Chondrocyte (in vitro differentiated cells): ENCODE data around the gene WDR45B. TPM values are rescaled to one million over a fixed set of nuclear protein-coding genes. Genes with fewer than 3 reads are reported as not detected.

Experiments used
- DNase-seq: peaks from one replicate; pipeline ENCODE4 v3.0.0; 2021; ENCODE audit warnings: mixed read lengths, low spot score
- H3K27ac Mint-ChIP-seq: one replicate; pipeline ENCODE4 v1.8.0; 2021; ENCODE audit warnings: mild to moderate bottlenecking, moderate library complexity, mixed read lengths; ENCODE audit not compliant: unreplicated experiment
- H3K27me3 Mint-ChIP-seq: 2 replicates; pipeline ENCODE4 v1.8.0; 2021; ENCODE audit warnings: low read depth, mixed read lengths
- H3K36me3 Mint-ChIP-seq: 2 replicates; pipeline ENCODE4 v1.8.0; 2021; ENCODE audit warnings: low read depth, mixed read lengths
- H3K4me1 Mint-ChIP-seq: 2 replicates; pipeline ENCODE4 v1.8.0; 2021; ENCODE audit warnings: low read depth, mild to moderate bottlenecking, mixed read lengths
- H3K4me3 Mint-ChIP-seq: one replicate; pipeline ENCODE4 v1.8.0; 2021; ENCODE audit warnings: mild to moderate bottlenecking, moderate library complexity, mixed read lengths; ENCODE audit not compliant: unreplicated experiment
- H3K9me3 Mint-ChIP-seq: 2 replicates; pipeline ENCODE4 v1.8.0; 2021; ENCODE audit warnings: low read depth, mixed read lengths
- CTCF ChIP-seq: fragments of 200-600 bp; sonication (generic); IDR thresholded peaks from 2 replicates; pipeline ENCODE4 v1.5.0; 2021; ENCODE audit warnings: antibody characterized with exemption, mild to moderate bottlenecking, moderate library complexity
- total RNA-seq: library from RNA; stranded (reverse); gene quantifications from 3 replicates; pipeline ENCODE4 v1.2.1, GENCODE V29; 2021

WDR45B gene
- total RNA-seq, 1 donor from 2014 or later = 67.8 TPM

GRCh38 chr17:82675476-82676245 is 27.4 kb upstream of the WDR45B start:
- peaks cover 10% of the 10 kb centered on the region for H3K4me1 Mint-ChIP-seq
- peak; percentile 59 for DNase-seq
- no peak overlapping the region for H3K27ac Mint-ChIP-seq
- no peak overlapping the region for H3K4me3 Mint-ChIP-seq
- H3K27me3 Mint-ChIP-seq = no peaks in the 10 kb centered on the region
- no peaks in the 10 kb centered on the region for H3K9me3 Mint-ChIP-seq
- no peaks in the 10 kb centered on the region for H3K36me3 Mint-ChIP-seq
- TF ChIP-seq CTCF = no peak

GRCh38 chr17:82674656-82675475 is 26.6 kb upstream of the WDR45B start:
- Mint-ChIP-seq H3K27me3 (no peaks in the 10 kb centered on the region), H3K4me3 (no peak overlapping the region), H3K9me3 (no peaks in the 10 kb centered on the region), H3K27ac (no peak overlapping the region), H3K36me3 (no peaks in the 10 kb centered on the region), H3K4me1 (peaks cover 10% of the 10 kb centered on the region)
- peak; percentile 29 for DNase-seq
- TF ChIP-seq CTCF = no peak

GRCh38 chr17:82670661-82671450 is 22.6 kb upstream of the WDR45B start:
- Mint-ChIP-seq H3K27me3 (no peaks in the 10 kb centered on the region), H3K36me3 (peaks cover 4% of the 10 kb centered on the region), H3K4me3 (no peak overlapping the region), H3K9me3 (no peaks in the 10 kb centered on the region), H3K27ac (no peak overlapping the region), H3K4me1 (peaks cover 16% of the 10 kb centered on the region)
- no peak for TF ChIP-seq CTCF
- peak; percentile 24 for DNase-seq

- H3K4me3 Mint-ChIP-seq = no peak overlapping the region
- no peaks in the 10 kb centered on the region for H3K9me3 Mint-ChIP-seq
- H3K36me3 Mint-ChIP-seq = peaks cover 4% of the 10 kb centered on the region
- H3K27me3 Mint-ChIP-seq = no peaks in the 10 kb centered on the region
- peak; percentile 47 for DNase-seq
- H3K27ac Mint-ChIP-seq = peak overlapping the region; percentile 41
- TF ChIP-seq CTCF = peak; percentile 76
- peaks cover 9% of the 10 kb centered on the region for H3K4me1 Mint-ChIP-seq
Observed at GRCh38 chr17:82668631-82669099, 20.4 kb upstream of the WDR45B start.
